Measurements from ENCODE around the gene CDC42SE2. TPM values are rescaled to one million over a fixed set of nuclear protein-coding genes. Genes with fewer than 3 reads are reported as not detected.
"Not testable (repeated sequence)": the region's sequence is repeated elsewhere in the genome, so short reads cannot be mapped to it uniquely, and the experiment has no call there.

CDC42SE2 gene
- total RNA-seq, 1 donor from 2014 or later = 9.3 TPM

GRCh38 chr5:131272724-131273123 is 8.9 kb downstream of the CDC42SE2 start:
- intact Hi-C loops (cut with DNase I) = no loop called here
- DNase-seq = no peak
- ATAC-seq (ENCODE audit: poor library complexity) = no peak

- ATAC-seq (ENCODE audit: poor library complexity) (no peak), DNase-seq (no peak)
- intact Hi-C loops (cut with DNase I) = no loop called here
Observed at GRCh38 chr5:131274326-131275063, 10.6 kb downstream of the CDC42SE2 start.

GRCh38 chr5:131276072-131276471 is 12.2 kb downstream of the CDC42SE2 start:
- intact Hi-C loops (cut with DNase I) = no loop called here
- ATAC-seq (ENCODE audit: poor library complexity) = no peak

GRCh38 chr5:131277447-131277846 is 13.6 kb downstream of the CDC42SE2 start:
- ATAC-seq (ENCODE audit: poor library complexity) = no peak
- intact Hi-C loops (cut with DNase I) = no loop called here
- no peak for DNase-seq

More at GRCh38 chr5:131276072-131276471, 12.2 kb downstream of the CDC42SE2 start:
- no peak for DNase-seq

GRCh38 chr5:131277875-131278740 is 14.3 kb downstream of the CDC42SE2 start:
- intact Hi-C loops (cut with DNase I) = no loop called here
- no peak for DNase-seq
- no peak for ATAC-seq (ENCODE audit: poor library complexity)

- DNase-seq; intact Hi-C loops (cut with DNase I); ATAC-seq (ENCODE audit: poor library complexity): not testable (repeated sequence)
Observed at GRCh38 chr5:131278741-131279124, 14.9 kb downstream of the CDC42SE2 start.

- ATAC-seq (ENCODE audit: poor library complexity) = no peak
- intact Hi-C loops (cut with DNase I) = no loop called here
- DNase-seq = no peak
Observed at GRCh38 chr5:131279204-131279603, 15.4 kb downstream of the CDC42SE2 start.

- ATAC-seq (ENCODE audit: poor library complexity) (no peak), DNase-seq (no peak)
- intact Hi-C loops (cut with DNase I) = loop anchor here (10.0 kb wide), 1 partner anchor 124 kb away; no protein-coding TSS in a partner anchor
Observed at GRCh38 chr5:131280417-131280816, 16.6 kb downstream of the CDC42SE2 start.

GRCh38 chr5:131281133-131281867 is 17.4 kb downstream of the CDC42SE2 start:
- ATAC-seq (ENCODE audit: poor library complexity) (no peak), DNase-seq (no peak)
- intact Hi-C loops (cut with DNase I) = loop anchor here (10.0 kb wide), 1 partner anchor 124 kb away; no protein-coding TSS in a partner anchor

GRCh38 chr5:131281868-131282234 is 18.0 kb downstream of the CDC42SE2 start:
- intact Hi-C loops (cut with DNase I) = loop anchor here (10.0 kb wide), 1 partner anchor 123 kb away; no protein-coding TSS in a partner anchor
- ATAC-seq (ENCODE audit: poor library complexity) (no peak), DNase-seq (no peak)

GRCh38 chr5:131282235-131282634 is 18.4 kb downstream of the CDC42SE2 start:
- intact Hi-C loops (cut with DNase I) = loop anchor here (10.0 kb wide), 1 partner anchor 123 kb away; no protein-coding TSS in a partner anchor
- no peak for ATAC-seq (ENCODE audit: poor library complexity)
- DNase-seq = no peak

- intact Hi-C loops (cut with DNase I) = loop anchor here (10.0 kb wide), 1 partner anchor 119 kb away; no protein-coding TSS in a partner anchor
Observed at GRCh38 chr5:131285703-131286399, 22.0 kb downstream of the CDC42SE2 start.

GRCh38 chr5:131286400-131286715 is 22.5 kb downstream of the CDC42SE2 start:
- ATAC-seq (ENCODE audit: poor library complexity) = no peak
- DNase-seq = no peak
- intact Hi-C loops (cut with DNase I) = loop anchor here (10.0 kb wide), 1 partner anchor 118 kb away; no protein-coding TSS in a partner anchor

More at GRCh38 chr5:131285703-131286399, 22.0 kb downstream of the CDC42SE2 start:
- ATAC-seq (ENCODE audit: poor library complexity) (no peak), DNase-seq (no peak)

- DNase-seq = no peak
- intact Hi-C loops (cut with DNase I) = loop anchor here (10.0 kb wide), 1 partner anchor 116 kb away; no protein-coding TSS in a partner anchor
- ATAC-seq (ENCODE audit: poor library complexity) = no peak
Observed at GRCh38 chr5:131288328-131288727, 24.5 kb downstream of the CDC42SE2 start.

GRCh38 chr5:131289738-131290137 is 25.9 kb downstream of the CDC42SE2 start:
- intact Hi-C loops (cut with DNase I) = loop anchor here (10.0 kb wide), 1 partner anchor 115 kb away; no protein-coding TSS in a partner anchor
- DNase-seq (no peak), ATAC-seq (ENCODE audit: poor library complexity) (no peak)

GRCh38 chr5:131296213-131296672 is 32.4 kb downstream of the CDC42SE2 start:
- intact Hi-C loops (cut with DNase I) = no loop called here
- no peak for ATAC-seq (ENCODE audit: poor library complexity)

GRCh38 chr5:131297886-131298285 is 34.0 kb downstream of the CDC42SE2 start:
- DNase-seq (no peak), ATAC-seq (ENCODE audit: poor library complexity) (no peak)
- intact Hi-C loops (cut with DNase I) = no loop called here

More at GRCh38 chr5:131296213-131296672, 32.4 kb downstream of the CDC42SE2 start:
- no peak for DNase-seq

GRCh38 chr5:131299465-131299864 is 35.6 kb downstream of the CDC42SE2 start:
- intact Hi-C loops (cut with DNase I) = no loop called here
- DNase-seq (no peak), ATAC-seq (ENCODE audit: poor library complexity) (no peak)
